GM18502 (cell line): Measurements from ENCODE around the gene KLLN.
"Not testable (repeated sequence)": the region's sequence is repeated elsewhere in the genome, so short reads cannot be mapped to it uniquely, and the experiment has no call there.

ENCODE experiments used
- ATAC-seq: cut with Tn5 transposase; IDR thresholded peaks from one replicate; pipeline ENCODE4 v1.9.1; 2021; ENCODE audit warnings: mild to moderate bottlenecking; ENCODE audit not compliant: unreplicated experiment, poor library complexity

Gene KLLN

DNA sequence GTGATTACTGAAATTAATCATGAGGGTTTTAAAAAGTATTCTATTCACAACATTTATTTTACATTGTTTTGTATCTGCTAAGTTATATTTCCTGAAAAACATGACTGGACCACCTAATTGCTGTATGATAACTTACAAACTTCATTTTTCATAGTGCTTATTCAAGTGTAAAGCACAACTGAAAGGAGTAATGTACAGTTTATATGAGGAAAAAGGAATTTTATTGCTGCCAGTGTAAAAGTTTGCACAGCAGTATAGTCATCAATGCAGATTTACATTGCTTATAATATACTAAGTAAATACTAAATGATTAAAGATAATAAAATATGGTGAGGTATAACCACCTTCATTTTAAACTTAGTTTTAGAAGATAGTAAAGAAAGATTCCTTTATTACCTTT is 4.1 kb upstream of the KLLN start:
- no peak for ATAC-seq

DNA sequence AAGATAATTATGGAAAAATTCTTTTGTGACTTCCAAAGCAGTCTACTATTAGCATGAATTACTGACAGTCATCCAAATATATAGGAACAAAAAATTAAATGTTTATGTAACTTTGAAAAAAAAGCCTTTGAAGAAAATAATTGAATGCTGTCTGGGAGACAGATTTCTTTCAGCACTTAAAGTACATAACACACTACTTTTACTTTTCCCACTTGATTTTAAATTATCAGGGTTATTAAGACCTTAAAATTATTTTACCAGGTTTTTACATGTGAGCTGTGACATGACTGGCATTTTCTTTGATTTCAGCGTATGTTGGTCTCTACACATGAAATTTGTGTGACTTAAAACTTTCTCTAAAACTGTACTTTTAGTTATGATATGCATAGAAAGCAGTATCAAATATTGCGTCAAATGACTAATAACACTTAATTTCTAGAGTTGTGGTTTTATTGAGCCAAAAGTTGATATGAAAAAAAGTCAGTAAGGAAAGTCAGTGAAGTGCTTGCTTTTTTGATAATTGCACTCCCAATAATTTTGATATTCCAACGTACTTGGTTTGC is 3.2 kb upstream of the KLLN start:
- ATAC-seq: no peak

DNA sequence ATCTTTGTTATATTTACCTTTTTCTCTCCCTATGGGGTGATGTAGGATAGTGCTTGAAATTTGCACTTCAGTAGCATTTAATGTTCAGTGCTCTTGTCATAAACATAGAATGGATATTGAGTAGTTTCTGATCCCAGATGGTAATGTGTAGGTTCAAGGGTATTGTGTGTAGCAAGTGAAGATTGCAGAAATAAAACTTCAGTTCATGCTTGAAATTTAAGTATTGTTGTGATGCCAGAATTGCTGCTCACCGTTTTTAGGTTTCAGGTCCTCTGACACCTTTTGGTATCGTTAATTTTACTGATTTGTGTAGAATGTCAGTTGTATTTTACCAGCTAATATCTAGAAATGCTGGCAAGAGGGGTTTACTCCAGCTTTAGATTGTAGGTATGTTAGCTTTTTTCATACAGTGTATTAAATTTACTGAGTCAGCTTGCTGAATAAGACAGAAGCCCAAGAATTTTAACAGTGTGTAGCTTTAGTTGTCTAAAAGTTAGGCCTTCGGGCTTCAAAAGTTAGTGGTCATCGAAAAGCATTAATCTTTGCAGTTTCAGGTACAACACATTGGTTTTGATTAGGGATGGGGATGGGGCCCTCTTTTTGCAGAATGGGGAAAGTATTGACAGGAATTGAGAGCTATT is 2.0 kb upstream of the KLLN start:
- ATAC-seq: no peak

DNA sequence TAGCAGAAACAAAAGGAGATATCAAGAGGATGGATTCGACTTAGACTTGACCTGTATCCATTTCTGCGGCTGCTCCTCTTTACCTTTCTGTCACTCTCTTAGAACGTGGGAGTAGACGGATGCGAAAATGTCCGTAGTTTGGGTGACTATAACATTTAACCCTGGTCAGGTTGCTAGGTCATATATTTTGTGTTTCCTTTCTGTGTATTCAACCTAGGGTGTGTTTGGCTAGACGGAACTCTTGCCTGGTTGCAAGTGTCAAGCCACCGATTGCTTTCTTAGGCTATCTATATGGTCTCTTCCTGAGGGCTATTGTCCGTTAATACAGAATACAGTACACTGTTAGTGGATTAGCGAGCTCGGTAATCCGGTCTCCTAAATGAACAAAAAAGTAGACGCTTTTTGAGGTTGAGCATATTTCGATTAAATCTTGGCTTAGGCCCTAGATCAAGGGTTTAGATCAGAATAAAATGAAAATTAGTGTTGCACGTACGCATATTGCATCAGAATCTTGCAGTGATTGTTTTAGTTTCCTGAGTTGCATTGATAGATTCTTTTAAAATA is 1.2 kb upstream of the KLLN start:
- ATAC-seq: no peak

DNA sequence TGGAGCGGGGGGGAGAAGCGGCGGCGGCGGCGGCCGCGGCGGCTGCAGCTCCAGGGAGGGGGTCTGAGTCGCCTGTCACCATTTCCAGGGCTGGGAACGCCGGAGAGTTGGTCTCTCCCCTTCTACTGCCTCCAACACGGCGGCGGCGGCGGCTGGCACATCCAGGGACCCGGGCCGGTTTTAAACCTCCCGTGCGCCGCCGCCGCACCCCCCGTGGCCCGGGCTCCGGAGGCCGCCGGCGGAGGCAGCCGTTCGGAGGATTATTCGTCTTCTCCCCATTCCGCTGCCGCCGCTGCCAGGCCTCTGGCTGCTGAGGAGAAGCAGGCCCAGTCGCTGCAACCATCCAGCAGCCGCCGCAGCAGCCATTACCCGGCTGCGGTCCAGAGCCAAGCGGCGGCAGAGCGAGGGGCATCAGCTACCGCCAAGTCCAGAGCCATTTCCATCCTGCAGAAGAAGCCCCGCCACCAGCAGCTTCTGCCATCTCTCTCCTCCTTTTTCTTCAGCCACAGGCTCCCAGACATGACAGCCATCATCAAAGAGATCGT is 690 bp upstream of the KLLN start:
- not testable (repeated sequence) for ATAC-seq

DNA sequence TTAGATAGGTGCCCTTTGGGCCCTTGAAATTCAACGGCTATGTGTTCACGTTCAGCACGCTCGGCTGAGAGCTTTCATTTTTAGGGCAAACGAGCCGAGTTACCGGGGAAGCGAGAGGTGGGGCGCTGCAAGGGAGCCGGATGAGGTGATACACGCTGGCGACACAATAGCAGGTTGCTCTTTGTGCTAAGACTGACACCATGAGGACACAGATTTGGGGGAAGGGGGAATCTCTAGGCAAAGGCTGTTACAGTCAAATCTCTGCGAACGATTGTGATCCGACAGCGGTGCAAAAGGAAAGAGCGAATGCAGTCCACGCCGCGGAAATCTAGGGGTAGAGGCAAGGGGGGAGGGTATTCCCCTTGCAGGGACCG is 667 bp downstream of the KLLN start:
- peak; percentile 14 for ATAC-seq

DNA sequence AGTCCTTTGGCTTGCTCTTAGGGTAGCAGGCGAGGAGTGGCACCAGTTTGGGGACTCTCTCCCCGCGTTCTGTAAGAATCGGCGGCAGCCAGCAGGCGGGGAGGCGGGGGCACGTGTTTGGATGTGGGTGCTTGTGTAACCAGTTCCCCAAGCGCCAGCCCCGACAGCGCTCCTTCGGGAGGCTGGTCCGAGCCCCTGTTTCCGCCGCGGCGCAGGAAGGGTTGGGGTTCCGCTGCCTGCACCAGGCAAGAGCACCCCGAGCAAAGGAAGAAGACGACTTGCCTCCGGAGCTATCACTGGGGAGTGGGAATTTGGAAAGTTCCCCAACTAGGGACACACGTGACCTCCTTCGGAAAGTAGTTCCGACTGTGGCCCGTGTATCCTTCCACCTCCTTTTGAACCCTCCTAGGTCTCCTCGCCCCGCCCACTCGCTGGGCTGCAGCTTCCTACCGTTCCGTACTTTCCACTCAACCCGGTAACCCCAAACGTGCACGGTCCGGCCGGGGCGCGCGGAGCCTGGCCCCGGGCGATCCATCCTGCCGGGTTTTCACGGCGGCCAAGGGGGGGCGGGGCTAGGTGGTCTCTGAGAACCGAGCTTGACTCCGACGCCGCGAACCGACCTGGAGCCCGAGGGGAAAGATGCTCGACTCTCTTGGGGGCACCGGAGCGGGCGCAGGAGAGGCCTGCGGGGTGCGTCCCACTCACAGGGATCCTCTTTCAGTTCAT is 1.2 kb downstream of the KLLN start:
- peak; percentile 59 for ATAC-seq

DNA sequence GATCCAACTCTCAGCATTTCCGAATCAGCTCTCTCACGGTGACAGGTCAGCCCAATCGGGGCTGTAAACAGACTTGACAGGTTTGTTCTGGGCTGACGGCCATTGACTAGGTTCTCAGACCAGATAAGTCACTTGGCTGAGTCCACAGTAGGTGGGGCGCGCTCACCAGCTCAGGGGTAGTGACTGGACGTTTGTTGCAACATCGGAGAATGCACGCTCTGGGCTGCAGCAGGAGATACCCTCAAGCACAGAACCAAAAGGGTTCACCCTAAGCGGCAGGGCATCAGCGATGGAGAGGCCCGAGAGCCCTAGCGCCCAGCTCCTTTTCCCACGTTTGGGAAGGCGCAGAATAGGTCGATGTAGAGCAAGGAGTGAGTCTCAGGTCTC is 1.8 kb downstream of the KLLN start:
- peak; percentile 23 for ATAC-seq

DNA sequence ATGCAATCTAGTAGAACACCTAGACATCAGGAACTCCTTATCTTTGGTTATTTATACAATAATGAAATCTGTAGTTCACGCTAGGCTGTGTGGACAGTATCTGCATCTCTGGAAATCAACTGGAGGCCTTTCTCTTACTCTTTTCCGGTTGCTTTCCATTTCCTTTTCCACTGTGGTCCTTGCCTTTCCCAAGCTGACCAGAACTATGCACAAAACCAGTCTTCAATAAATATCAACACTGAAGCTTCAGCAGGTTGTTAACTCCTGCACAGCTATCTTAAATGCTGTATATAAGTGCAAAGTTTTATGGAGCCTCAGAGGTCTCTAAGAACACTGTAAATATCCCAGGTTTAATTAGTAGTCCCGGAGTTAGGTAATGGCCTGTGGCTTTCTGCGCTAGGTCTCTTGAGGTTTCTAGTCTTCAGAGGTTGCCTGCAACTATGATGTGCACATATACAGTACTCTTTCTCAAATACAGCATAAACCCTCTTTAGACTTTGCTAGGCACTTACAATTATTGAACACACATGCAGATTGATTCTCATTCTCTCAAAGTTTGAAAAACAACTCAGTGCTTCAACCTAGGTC is 2.4 kb downstream of the KLLN start:
- no peak for ATAC-seq

DNA sequence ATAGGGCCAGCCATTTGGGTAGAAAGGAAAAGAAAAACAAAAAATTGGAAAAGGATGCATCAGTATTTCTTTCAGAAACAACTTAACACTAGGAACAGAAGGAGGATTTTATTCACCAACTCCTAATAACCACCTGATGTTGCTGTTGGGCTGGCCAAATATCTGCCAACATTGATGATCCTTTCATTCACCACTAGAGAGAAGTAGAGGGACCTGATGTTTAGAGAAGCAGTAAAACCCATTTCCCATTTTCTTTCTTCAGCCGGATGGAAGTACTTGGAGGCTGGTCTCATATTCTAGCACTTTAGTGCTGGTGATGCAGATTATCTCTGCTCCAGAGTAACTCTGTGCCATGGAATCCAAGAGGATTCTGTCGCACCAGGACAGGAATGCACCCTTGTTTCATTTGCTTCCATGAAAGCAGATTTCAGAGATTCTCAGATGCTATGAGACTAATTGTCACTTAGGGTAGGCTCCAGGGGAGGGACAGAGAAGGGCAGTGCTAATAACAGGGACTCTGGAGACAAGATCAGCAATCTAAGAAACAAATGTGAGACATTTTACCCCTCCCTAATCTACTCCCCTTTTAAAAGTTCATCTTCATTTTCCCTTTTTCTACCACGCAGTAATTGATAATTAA is 3.1 kb downstream of the KLLN start:
- no peak for ATAC-seq

DNA sequence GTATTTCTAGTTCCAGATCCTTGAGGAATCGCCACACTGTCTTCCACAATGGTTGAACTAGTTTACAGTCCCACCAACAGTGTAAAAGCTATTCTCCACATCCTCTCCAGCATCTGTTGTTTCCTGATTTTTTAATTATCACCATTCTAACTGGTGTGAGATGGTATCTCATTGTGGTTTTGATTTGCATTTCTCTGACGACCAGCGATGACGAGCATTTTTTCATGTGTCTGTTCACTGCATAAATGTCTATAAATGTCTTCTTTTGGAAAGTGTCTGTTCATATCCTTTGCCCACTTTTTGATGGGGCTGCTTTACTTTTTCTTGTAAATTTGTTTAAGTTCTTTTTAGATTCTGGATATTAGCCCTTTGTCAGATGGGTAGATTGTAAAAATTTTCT is 7.7 kb downstream of the KLLN start:
- ATAC-seq: not testable (repeated sequence)

DNA sequence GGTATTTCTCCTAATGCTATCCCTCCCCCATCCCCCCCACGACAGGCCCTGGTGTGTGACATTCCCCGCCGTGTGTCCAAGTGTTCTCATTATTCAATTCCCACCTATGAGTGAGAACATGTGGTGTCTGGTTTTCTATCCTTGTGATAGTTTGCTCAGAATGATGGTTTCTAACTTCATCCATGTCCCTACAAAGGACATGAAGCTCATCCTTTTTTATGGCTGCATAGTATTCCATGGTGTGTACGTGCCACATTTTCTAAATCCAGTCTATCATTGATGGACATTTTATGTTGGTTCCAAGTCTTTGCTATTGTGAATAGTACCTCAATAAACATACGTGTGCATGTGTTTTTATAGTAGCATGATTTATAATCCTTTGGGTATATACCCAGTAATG is 8.1 kb downstream of the KLLN start:
- ATAC-seq: not testable (repeated sequence)

DNA sequence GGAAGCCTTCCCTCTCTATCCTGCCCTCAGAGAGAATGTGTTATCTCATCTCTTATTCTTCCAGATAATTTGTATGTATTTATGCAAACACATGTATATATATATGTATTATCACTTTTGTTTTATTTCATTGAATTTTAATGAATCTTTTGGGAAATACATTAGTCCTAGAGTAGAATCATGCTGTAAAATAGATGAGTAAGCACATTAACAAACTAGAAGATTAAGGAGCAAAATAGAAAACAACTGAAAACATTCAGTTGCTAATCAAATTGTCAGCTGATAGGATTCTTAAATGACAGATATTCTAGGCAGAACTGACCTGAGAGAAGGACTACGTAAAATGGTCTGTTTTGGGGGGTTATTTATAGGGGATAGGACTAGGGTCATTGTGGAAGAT is 11.2 kb downstream of the KLLN start:
- ATAC-seq: no peak

DNA sequence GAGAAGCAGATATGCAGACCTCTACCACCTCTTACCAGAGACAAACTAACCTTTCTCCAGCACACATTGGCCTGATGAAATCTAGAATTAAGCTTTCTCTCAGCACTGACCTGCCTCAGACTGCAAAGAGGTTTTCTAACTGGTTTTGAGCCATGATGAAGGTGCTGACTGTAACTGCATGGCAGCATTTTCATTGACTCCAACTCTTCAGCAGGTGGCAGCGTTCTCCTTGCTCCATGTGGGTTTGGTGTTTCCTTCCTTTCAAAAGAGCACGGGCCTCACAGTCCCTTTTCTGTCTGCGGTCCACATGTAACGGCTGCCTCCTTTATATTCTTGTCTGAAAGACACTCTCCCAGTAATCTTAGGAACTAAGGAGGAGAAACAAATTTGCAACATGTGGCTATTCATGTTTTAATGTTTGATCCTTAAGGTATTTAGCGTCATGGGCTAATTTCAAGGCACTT is 12.6 kb downstream of the KLLN start:
- no peak for ATAC-seq

DNA sequence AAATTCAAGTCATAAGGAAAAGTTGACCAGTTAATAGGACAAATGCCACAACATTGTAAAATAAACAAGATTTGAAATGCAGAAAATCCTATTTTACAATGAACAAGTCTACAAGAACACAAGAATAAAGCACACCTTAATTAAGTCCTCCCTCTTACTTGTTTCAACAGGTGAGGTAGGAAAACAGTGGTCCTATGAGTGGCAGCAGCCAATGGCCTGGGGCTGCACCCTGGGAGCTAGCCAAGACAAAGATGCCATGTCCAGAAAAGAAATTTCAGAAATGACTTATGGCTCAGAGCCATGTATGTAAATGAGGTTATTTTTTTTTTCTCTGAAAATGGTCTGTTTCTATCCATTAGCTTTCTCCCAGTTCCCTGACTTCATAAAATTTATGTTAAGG is 14.3 kb downstream of the KLLN start:
- ATAC-seq: no peak

DNA sequence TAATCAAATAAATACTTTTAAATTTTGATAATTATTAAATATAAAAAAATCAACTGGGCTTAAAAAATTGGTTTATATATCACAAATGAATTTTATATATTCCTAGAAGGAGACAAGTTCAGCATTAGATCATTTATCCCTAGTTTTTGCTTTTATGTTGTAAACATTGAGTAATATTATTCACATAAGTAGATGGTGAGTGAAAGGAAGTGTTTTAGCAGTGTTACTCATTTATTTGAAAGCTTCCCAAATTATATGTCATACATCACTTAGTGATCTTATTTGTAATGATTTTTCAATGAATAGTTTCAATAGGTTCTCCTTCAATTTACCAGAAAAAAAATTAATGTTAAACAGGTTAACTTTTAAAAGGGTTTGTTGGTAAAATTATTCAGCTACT is 15.8 kb downstream of the KLLN start:
- no peak for ATAC-seq

DNA sequence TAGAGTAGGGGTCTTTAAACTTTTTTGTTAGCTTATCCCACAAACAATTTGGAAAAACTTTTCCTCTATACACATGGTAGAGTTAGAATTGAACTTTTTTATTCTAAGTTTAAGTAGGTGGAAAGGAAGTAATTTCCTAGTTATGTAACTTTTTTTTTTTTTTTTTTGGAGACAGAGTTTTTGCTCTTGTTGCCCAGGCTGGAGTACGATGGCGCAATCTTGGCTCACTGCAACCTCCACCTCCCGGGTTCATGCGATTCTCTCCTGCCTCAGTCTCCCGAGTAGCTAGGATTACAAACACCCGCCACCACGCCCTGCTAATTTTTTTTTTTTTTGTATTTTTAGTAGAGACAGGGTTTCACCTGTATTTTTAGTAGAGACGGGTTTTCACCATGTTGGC is 16.6 kb downstream of the KLLN start:
- not testable (repeated sequence) for ATAC-seq

DNA sequence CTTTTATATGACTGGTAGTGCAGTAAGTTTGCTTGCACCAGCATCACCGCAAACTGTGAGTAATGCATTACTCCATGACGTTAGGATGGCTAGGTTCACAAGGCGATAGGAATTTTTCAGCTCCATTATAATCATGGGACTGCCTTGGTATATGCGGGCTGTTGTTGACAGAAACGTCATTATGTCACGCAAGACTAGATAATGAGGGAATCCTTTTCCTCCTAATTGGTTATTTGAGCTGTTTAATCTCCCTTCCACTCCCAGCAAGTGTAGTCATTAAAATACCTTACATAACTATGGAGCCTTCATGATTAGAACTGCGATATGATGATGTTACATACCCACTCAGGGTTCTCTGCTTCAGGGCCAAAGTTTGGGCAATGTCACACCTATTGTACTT is 17.3 kb downstream of the KLLN start:
- ATAC-seq: no peak

DNA sequence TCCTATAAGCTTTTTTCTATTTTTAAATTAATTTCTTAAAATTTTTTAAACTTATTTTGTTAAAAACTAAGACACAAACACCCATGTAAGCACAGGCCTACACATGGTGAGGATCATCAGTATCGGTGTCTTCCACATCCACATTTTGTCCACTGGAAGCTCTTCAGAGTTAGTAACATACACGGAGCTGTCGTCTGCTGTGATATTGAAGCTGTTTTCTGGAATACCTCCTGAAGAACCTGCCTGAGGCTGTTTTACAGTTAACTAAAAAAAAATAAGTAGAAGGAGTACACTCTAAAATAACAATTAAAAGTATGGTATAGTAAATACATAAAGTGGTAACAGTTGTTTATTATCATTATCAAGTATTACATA is 17.7 kb downstream of the KLLN start:
- no peak for ATAC-seq

DNA sequence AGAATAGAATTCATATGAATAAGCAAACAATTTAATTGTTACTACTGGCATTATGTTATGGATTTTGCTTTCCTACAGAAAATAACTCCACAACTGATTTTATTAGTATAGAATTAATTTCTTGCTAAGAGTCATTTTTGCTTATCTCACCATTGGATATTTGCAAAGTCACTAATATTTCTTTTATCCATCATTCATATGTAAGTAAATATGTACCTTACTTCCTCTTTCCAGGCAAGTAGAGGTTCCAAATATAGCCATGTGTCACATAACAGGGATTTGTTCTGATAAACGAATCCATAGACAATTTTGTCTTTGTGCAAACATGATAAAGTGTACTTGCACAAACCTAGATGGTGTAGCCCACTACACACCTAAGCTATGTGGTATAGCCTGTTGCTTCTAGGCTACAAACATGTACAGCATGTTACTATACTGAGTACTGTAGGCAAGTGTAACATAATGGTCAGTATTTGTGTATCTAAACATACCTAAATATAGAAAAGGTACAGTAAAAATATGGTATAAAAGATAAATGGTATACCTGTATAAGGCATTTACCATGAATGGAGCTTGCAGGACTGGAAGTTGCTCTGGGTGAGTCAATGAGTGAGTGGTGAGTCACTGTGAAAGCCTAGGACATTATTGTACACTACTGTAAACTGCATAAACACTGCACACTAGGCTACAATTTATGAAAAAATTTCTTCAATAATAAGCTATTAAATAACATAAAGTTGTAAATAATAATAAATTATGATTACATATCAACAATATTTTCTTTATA is 18.3 kb downstream of the KLLN start:
- no peak for ATAC-seq
